Activated naive CD8-positive, alpha-beta T cell treated with anti-CD3 and anti-CD28 coated beads for 36 hours (primary cell): ENCODE results near the gene GNG7. TPM values are rescaled to one million over a fixed set of nuclear protein-coding genes. Genes with fewer than 3 reads are reported as not detected.
"Not testable (repeated sequence)": the region's sequence is repeated elsewhere in the genome, so short reads cannot be mapped to it uniquely, and the experiment has no call there.

ENCODE experiments used
- DNase-seq: peaks from one replicate; pipeline ENCODE4 v3.0.0; 2021
- H3K27ac Mint-ChIP-seq: one replicate; pipeline ENCODE4 v1.8.0; 2022; ENCODE audit warnings: mild to moderate bottlenecking, moderate library complexity, mixed read lengths
- H3K27me3 Mint-ChIP-seq: one replicate; pipeline ENCODE4 v1.8.0; 2022; ENCODE audit warnings: mild to moderate bottlenecking, mixed read lengths
- H3K36me3 Mint-ChIP-seq: one replicate; pipeline ENCODE4 v1.8.0; 2021; ENCODE audit warnings: mild to moderate bottlenecking, mixed read lengths
- H3K4me1 Mint-ChIP-seq: one replicate; pipeline ENCODE4 v1.8.0; 2021; ENCODE audit warnings: mixed read lengths
- H3K4me3 Mint-ChIP-seq: one replicate; pipeline ENCODE4 v1.8.0; 2022; ENCODE audit warnings: mild to moderate bottlenecking, moderate library complexity, mixed read lengths
- H3K9me3 Mint-ChIP-seq: one replicate; pipeline ENCODE4 v1.8.0; 2022; ENCODE audit warnings: mixed read lengths
- total RNA-seq, 2 experiments: library from RNA; stranded (reverse); gene quantifications; one replicate each; pipeline ENCODE4 v1.2.3, GENCODE V29; 2021

GNG7 gene
- total RNA-seq, 2 experiments from 2014 or later = 0.36 to 0.45 TPM

DNA sequence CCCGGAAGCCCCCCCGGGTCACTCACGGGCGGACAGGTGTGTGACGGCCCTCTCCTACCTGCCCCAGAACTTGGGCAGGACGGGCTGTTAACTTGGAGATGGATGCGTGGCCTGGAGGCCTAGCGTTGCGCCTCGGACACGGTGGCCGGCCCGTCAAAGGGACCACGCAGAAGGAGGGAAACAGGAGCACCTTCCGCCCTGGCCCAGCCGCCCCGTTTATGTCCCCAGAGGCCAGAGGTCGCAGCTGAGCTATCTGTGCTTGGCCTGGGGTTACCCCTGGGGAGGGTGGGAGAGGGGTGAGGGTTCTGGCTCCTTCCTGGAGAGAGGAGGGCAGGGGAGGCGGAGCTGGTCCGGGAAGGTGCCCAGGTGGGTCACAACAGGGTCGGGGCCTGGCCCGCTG, 190.9 kb downstream of the GNG7 start:
- Mint-ChIP-seq H3K9me3 (no peaks in the 10 kb centered on the region), H3K4me1 (peaks cover 10% of the 10 kb centered on the region), H3K27me3 (no peaks in the 10 kb centered on the region), H3K4me3 (no peak overlapping the region), H3K27ac (no peak overlapping the region), H3K36me3 (no peaks in the 10 kb centered on the region)
- DNase-seq = no peak

DNA sequence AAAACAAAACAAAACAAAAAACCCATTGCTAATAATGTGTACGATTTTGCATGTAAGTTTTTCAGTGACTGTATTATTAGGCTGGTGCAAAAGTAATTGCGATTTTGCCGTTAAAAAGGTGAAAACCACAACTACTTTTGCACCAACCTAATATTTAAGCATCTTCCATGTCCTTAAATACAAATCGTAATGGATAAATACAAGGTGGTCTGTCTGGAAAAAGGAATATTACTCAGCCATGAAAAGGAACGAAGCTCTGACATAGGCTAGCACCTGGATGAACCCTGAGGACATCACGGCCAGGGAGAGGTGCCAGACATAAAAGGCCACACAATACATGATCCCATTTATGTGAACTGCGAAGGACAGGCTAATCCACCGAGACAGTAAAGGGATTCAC, 193.4 kb downstream of the GNG7 start:
- Mint-ChIP-seq H3K27ac (no peak overlapping the region), H3K4me3 (no peak overlapping the region), H3K4me1 (peaks cover 11% of the 10 kb centered on the region), H3K9me3 (no peaks in the 10 kb centered on the region), H3K27me3 (no peaks in the 10 kb centered on the region), H3K36me3 (no peaks in the 10 kb centered on the region)
- DNase-seq = no peak

DNA sequence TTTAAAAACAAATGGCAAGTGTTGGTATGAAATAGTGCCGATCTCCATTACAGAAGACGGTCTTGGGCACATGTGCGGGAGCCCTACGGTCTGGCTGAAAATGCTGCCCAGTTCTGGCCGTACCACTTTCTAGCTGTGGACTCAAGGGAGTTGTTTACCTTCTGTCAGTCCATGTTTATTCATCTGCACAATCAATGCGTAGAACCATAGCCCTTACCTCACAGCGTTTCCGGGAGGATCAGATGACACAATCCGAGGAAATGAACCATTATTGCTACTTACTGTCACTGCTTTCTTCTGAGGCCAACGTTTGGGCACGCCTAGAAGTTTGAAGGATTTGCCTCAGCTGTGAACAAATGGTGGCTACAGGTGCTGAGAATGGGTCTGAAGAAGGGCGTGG, 195.4 kb downstream of the GNG7 start:
- H3K9me3 Mint-ChIP-seq = no peaks in the 10 kb centered on the region
- H3K4me3 Mint-ChIP-seq = peak overlapping the region; percentile 29
- peaks cover 26% of the 10 kb centered on the region for H3K4me1 Mint-ChIP-seq
- H3K27me3 Mint-ChIP-seq = no peaks in the 10 kb centered on the region
- H3K36me3 Mint-ChIP-seq = no peaks in the 10 kb centered on the region
- H3K27ac Mint-ChIP-seq = no peak overlapping the region
- DNase-seq = no peak

DNA sequence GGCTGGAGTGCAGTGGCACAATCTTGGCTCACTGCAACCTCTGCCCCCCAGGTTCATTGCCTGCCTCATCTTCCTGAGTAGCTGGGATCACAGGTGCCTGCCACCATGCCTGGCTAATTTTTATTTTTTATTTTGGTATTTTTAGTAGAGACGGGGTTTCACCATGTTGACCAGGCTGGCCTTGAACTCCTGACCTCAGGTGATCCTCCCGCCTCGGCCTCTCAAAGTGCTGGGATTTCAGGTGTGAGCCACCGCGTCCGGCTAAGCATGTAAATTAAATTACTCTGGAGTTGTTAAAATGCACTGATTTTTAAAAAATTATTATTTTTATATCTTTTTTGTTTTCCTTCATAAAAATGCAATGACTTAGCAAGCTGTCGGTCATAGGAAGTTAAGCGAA, 195.8 kb downstream of the GNG7 start:
- H3K4me1 Mint-ChIP-seq = peaks cover 26% of the 10 kb centered on the region
- not testable (repeated sequence) for H3K27ac Mint-ChIP-seq, H3K4me3 Mint-ChIP-seq, H3K36me3 Mint-ChIP-seq, H3K9me3 Mint-ChIP-seq, H3K27me3 Mint-ChIP-seq, DNase-seq

DNA sequence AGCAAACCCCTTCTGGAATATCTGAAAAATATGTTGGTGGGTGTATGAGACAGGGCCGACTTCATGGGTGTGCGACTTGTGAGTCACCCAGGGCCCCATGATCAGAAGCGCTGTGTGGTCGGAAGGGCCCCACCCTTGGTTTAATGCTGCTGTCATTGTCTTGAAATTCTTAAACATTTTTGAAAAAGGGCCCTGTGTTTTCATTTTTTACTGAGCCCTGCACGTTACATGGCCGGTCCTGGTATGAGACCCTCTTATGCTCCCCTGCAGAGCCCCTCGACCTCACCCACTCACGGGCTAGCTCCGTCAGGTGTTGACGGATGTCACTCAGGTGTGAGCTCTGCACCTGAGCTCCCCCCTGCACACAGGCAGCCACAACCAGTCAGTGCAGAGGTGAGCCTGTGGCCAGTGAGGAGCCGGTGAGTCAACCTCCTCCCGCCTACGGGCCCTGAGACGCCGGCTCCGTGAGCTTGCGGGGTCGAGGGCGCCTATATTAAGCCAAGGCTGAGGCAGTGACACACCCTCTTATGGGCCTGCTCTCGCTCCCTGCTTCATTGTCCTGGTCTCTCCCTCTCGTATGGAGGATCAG, 198.9 kb downstream of the GNG7 start:
- peak overlapping the region; percentile 49 for H3K4me3 Mint-ChIP-seq
- peaks cover 29% of the 10 kb centered on the region for H3K4me1 Mint-ChIP-seq
- H3K27ac Mint-ChIP-seq = peak overlapping the region; percentile 84
- DNase-seq = peak; percentile 86
- no peaks in the 10 kb centered on the region for H3K9me3 Mint-ChIP-seq
- no peaks in the 10 kb centered on the region for H3K36me3 Mint-ChIP-seq
- H3K27me3 Mint-ChIP-seq = no peaks in the 10 kb centered on the region

DNA sequence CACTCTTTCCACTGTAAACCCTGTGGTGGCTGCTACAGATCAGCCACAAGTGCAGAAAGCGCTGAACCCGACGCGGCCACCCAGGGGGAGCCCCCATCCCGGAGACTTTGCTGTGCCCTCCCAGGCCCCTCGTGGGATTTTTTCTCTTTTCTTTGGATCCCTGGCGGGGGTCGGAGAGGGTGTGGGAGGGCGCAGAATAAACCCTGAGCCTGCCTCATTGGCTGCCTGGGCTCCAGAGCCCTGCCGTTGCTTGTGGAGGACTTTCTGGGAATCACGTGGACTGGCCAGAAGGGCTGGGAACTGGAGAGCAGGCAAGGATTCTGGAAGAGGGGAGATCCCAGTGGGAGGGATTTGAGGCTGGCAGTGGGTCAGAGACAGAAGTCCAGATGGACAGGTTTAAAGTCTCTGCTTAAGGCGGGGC, 201.6 kb downstream of the GNG7 start:
- no peaks in the 10 kb centered on the region for H3K9me3 Mint-ChIP-seq

DNA sequence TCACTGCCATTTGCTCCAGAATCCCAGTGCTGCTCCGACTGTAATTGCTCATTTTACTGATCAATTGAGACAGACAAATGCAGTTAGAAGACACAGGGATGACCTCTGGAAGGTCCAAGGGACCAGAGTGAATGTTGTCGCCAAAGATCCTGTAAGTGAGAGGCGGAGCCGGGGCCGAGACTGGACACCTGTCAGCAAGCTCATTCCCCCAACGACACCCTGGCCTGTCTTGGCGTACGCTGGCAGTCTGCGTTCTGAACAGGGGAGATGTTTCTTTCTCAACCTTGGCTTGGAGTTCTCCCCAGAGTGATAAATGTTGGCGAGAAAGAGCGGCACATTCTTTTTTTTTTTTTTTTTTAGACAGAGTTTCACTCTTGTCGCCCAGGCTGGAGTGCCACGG, 202.3 kb downstream of the GNG7 start:
- no peak for DNase-seq
- no peaks in the 10 kb centered on the region for H3K9me3 Mint-ChIP-seq
- H3K4me3 Mint-ChIP-seq = no peak overlapping the region
- no peaks in the 10 kb centered on the region for H3K36me3 Mint-ChIP-seq
- no peaks in the 10 kb centered on the region for H3K27me3 Mint-ChIP-seq
- no peak overlapping the region for H3K27ac Mint-ChIP-seq
- peaks cover 24% of the 10 kb centered on the region for H3K4me1 Mint-ChIP-seq

More for the DNA sequence above, 201.6 kb downstream of the GNG7 start:
- H3K4me3 Mint-ChIP-seq = no peak overlapping the region
- DNase-seq = no peak
- no peak overlapping the region for H3K27ac Mint-ChIP-seq
- H3K36me3 Mint-ChIP-seq = no peaks in the 10 kb centered on the region
- no peaks in the 10 kb centered on the region for H3K27me3 Mint-ChIP-seq
- peaks cover 22% of the 10 kb centered on the region for H3K4me1 Mint-ChIP-seq

DNA sequence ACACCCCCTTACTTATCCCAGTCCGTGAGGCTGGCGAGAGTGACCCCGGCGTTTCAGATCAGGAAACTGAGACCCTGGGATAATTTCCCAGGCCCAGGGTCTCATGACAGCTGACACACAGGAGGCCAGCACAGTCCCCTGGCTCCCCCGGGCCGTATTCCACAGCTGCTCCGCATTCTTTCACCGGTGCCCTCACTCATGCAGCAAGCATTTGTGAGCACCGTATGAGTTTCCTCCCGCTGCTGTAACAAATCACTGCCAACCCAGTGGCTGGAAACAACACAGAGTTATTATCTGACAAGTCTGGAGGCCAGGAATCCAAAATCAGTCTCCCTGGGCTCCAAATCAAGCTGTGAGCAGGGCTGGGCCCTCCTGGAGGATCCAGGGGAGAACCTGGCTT, 205.3 kb downstream of the GNG7 start:
- no peak overlapping the region for H3K4me3 Mint-ChIP-seq
- H3K27me3 Mint-ChIP-seq = peaks cover 22% of the 10 kb centered on the region
- H3K4me1 Mint-ChIP-seq = peaks cover 18% of the 10 kb centered on the region
- H3K9me3 Mint-ChIP-seq = no peaks in the 10 kb centered on the region
- no peak overlapping the region for H3K27ac Mint-ChIP-seq
- no peaks in the 10 kb centered on the region for H3K36me3 Mint-ChIP-seq
- no peak for DNase-seq

DNA sequence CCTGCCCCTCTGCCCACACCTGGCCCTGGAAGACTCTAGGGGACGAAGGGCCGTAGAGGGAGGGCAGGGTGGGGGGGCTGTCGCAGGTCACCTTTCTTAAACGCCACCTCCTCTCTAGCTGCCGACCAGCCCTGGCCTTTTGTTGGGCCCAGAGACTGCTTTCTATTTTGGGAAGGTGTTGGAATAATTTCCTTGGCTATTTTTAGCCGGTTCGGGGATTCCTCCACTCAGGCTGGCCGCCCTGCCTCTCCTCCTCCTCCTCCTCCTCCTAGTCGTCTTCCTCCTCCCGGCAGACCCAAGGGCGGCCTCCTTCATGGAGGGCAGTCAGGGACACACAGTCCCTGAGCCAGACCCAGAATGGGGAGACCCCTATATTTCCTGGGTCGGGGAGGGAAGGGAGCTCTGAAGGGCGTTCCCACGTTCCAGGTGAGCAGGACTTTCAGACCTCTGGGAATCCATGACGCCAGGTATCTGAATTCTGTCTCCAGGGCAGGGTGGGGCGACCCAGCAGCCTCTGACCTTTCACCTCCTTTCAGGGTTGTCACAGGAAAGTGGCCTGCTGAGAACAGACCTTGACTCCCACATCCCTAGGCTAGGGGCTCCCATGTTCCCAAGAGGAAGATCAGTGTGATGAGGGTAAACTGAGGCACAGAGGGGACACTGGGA, 206.7 kb downstream of the GNG7 start:
- H3K27ac Mint-ChIP-seq = no peak overlapping the region
- H3K4me3 Mint-ChIP-seq = no peak overlapping the region
- no peaks in the 10 kb centered on the region for H3K9me3 Mint-ChIP-seq
- H3K36me3 Mint-ChIP-seq = no peaks in the 10 kb centered on the region
- H3K27me3 Mint-ChIP-seq = peaks cover 36% of the 10 kb centered on the region
- DNase-seq = no peak
- H3K4me1 Mint-ChIP-seq = peaks cover 20% of the 10 kb centered on the region

DNA sequence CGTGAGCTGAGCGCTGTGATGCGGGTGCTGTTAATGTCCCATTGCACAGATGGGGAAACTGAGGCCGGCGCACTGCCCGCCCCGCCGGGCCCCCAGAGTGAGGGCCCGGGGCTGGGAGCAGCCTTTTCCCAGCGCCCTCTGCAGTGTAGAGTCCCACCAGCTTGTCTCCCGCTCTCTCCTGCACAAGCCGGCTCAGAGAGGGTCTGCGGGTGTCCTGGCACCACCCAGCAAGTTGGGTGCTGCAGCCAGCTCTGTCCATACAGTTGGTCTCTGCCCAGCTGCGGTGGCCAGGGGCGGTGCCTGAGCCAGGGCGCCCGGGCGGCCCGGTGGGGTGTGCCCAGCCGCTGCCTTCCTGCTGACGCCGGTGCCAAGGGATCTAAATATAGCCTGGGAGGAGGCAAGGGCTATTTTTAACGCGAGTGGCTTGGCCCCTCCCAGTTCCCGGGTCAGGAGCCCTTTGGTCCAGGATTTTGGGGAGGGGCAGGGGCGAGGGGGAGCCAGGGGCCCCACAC, 207.3 kb downstream of the GNG7 start:
- H3K4me3 Mint-ChIP-seq = peak overlapping the region; percentile 4
- peaks cover 42% of the 10 kb centered on the region for H3K27me3 Mint-ChIP-seq
- H3K36me3 Mint-ChIP-seq = no peaks in the 10 kb centered on the region
- DNase-seq = no peak
- H3K4me1 Mint-ChIP-seq = peaks cover 20% of the 10 kb centered on the region
- no peaks in the 10 kb centered on the region for H3K9me3 Mint-ChIP-seq
- no peak overlapping the region for H3K27ac Mint-ChIP-seq

DNA sequence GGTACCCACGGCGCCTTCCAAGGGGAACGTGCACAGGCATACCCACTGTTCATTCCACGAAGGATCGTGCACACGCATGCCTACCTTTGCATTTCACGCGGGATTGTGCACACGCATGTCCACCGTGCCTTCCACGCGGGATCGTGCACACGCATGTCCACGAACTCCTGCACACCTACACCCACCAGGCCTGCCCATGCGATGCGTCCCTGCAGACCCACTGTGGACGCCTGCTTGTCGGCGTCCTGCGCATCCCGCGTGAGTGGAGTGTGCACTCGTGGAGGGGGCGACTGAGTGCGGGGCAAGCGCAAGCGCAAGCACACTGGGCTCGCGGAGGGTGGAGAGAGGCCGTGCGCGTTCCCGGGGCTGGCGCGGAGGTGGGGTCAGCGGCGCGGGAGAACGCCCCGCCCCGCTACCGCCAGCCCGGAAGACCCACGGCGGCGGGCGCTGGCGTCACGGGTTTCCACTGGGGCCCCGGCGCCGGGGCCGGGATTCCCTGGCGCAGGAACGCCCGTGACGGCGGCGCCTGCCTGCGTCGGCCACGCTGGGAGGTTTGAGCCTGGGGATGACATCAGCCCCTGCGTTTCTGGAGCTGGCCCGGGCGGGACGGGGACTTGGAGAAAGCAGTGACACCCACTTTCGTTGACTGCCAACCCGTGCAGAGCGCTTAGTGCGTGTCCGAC, 207.9 kb downstream of the GNG7 start:
- H3K4me3 Mint-ChIP-seq = peak overlapping the region; percentile 73
- H3K36me3 Mint-ChIP-seq = no peaks in the 10 kb centered on the region
- H3K27me3 Mint-ChIP-seq = peaks cover 48% of the 10 kb centered on the region
- H3K9me3 Mint-ChIP-seq = no peaks in the 10 kb centered on the region
- peaks cover 23% of the 10 kb centered on the region for H3K4me1 Mint-ChIP-seq
- no peak overlapping the region for H3K27ac Mint-ChIP-seq
- peak; percentile 58 for DNase-seq

DNA sequence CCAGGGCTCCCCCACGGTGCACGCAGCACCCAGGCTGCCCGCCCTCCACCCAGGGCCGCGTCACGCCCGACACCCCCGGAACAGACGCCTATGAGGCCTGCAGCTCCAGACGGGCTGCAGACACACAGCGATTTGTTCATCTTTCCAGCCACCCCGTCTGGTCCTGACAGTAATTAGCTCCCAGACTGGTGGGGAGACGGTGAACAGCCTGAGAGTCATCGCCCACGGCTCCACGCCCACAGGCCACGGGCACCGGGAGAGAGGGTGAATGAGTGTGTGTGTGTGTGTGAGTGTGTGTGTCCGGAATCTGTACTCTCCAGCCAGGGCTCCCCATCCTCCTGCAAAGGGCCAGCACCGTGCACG, 208.4 kb downstream of the GNG7 start:
- Mint-ChIP-seq H3K27ac (no peak overlapping the region), H3K4me3 (peak overlapping the region; percentile 18), H3K9me3 (no peaks in the 10 kb centered on the region), H3K36me3 (no peaks in the 10 kb centered on the region), H3K4me1 (peaks cover 21% of the 10 kb centered on the region), H3K27me3 (peaks cover 51% of the 10 kb centered on the region)
- DNase-seq = no peak

DNA sequence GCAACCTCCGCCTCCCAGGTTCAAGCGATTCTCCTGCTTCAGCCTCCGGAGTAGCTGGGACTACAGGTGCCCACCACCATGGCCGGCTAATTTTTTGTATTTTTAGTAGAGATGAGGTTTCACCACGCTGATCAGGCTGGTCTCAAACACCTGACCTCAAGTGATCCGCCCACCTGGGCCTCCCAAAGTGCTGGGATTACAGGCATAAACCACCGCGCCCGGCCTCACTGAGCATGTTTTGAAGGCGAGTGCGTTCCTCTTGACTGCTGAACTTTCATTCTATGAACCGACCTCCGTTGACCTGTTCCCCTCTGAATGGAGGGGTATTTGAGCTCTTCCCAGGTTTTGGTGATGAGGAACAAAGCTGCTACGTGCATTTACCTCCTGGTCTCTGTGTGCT, 209.0 kb downstream of the GNG7 start:
- H3K27me3 Mint-ChIP-seq = peaks cover 56% of the 10 kb centered on the region
- H3K4me3 Mint-ChIP-seq, H3K9me3 Mint-ChIP-seq, H3K36me3 Mint-ChIP-seq, DNase-seq, H3K27ac Mint-ChIP-seq: not testable (repeated sequence)
- peaks cover 23% of the 10 kb centered on the region for H3K4me1 Mint-ChIP-seq

DNA sequence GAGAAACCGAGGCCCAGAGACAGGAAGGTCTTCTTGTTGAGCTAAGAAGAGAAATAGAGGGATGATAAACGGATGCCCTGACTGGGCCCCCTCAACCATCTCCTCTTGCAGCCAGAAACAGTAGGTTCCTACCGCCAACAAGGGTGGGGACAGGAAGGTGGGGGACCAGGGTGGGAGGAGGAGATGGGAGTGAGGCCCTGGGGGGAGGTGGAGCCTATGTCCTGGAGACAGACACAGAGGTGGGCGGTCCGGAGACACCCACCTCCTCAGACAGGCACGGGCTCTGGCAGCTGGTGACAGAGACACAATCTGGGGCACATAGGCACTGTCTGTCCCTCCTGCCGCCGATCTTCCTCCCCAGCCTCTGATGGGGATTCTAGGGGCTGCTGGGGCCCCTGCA, 209.6 kb downstream of the GNG7 start:
- Mint-ChIP-seq H3K4me1 (peaks cover 25% of the 10 kb centered on the region), H3K27ac (no peak overlapping the region), H3K27me3 (peaks cover 58% of the 10 kb centered on the region), H3K9me3 (no peaks in the 10 kb centered on the region), H3K36me3 (no peaks in the 10 kb centered on the region), H3K4me3 (no peak overlapping the region)
- no peak for DNase-seq

DNA sequence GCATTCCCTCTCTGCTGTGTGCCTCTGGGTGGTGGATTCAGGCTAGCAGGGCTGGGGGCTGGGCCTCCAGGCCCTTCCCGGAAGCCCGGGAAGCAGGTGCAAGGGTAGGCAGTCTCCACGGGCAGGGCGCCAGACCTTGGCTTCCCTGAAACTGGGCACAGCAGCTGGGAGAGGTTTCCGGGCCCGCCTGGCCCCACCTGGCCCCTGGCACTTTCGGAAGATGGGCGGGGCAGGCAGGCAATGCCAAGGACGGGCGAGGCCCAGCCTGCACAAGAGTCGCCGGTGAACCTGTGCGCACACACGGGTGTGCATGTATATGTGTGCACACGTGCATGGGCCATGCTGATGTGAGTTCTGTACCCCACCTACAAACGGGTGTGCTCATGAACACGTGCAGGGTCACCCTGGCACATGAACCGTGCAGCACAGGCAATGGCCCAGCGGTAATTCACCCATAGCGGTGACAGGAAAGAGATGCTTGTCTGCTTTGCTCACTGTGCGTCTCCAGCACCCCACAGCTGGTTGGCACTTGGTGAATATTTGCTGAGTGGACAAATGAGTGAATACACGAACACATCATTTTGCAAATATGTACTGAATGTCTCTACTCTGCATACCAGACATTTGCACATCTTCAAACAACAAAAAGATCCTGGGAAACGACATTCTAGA, 211.2 kb downstream of the GNG7 start:
- no peak overlapping the region for H3K27ac Mint-ChIP-seq
- no peak overlapping the region for H3K4me3 Mint-ChIP-seq
- H3K9me3 Mint-ChIP-seq = no peaks in the 10 kb centered on the region
- no peak for DNase-seq
- no peaks in the 10 kb centered on the region for H3K36me3 Mint-ChIP-seq
- H3K4me1 Mint-ChIP-seq = peaks cover 25% of the 10 kb centered on the region
- H3K27me3 Mint-ChIP-seq = peaks cover 66% of the 10 kb centered on the region
